GM12878 (cell line): ENCODE results near the gene FILIP1L. TPM values are rescaled to one million over a fixed set of nuclear protein-coding genes. Genes with fewer than 3 reads are reported as not detected.

Source experiments
- ATAC-seq: fragments of 200-7000 bp; cut with Tn5 transposase; 3 replicates; pipeline ENCODE4 v1.9.1; 2020; ENCODE audit warnings: mild to moderate bottlenecking, moderate library complexity
- BruUV-seq: library from RNA; stranded (reverse); fragments of 400-500 nt; replicated peaks from 2 replicates; lab custom pipeline; 2021; lab: Mats Ljungman, UMichigan
- CTCF ChIA-PET: fragments of 300-600 bp; sonication (Branson Sonifier 250); formaldehyde crosslinking; extraction: SDS; loops from one replicate; lab custom pipeline; 2021; ENCODE audit warnings: inconsistent platforms; lab: Yijun Ruan, JAX
- POLR2A ChIA-PET: fragments of 350-600 bp; formaldehyde crosslinking; extraction: SDS; loops from one replicate; lab custom pipeline; 2021; ENCODE audit warnings: inconsistent platforms; lab: Charles Lee
- RAD21 ChIA-PET: fragments of 300-600 bp; sonication (Branson Sonifier 250); formaldehyde crosslinking; loops from one replicate; lab custom pipeline; 2023; ENCODE audit warnings: antibody characterized with exemption; ENCODE audit not compliant: unreplicated experiment; lab: Charles Lee
- SMC1A ChIA-PET: fragments of 300-600 bp; sonication (Branson Sonifier 250); formaldehyde crosslinking; loops from one replicate; lab custom pipeline; 2023; ENCODE audit not compliant: unreplicated experiment, uncharacterized antibody; lab: Charles Lee
- DNase-seq: peaks from one replicate; pipeline ENCODE4 v3.0.0-alpha.2; 2011; ENCODE audit warnings: low read depth, low spot score
- FAIRE-seq: peaks from 3 replicates; lab custom pipeline; 2011; peaks lifted over from hg19 to GRCh38; lab: Jason Lieb, UNC
- H2AFZ ChIP-seq: 2 replicates; pipeline ENCODE4 v1.6.0; 2011; ENCODE audit warnings: low read depth, low read length, control low read depth; ENCODE audit not compliant: control insufficient read depth
- H3K27ac ChIP-seq: 2 replicates; pipeline ENCODE4 v1.5.1; 2011; ENCODE audit warnings: control low read depth; ENCODE audit not compliant: control insufficient read depth, insufficient read depth
- H3K27me3 ChIP-seq, 2 experiments: replicated peaks in 1 of 2; 2 replicates each; pipeline versions ENCODE4 v1.6.0 to v1.6.1; 2011; ENCODE audit warnings: low read length in 1 of 2; ENCODE audit not compliant: control insufficient read depth in 2 of 2, insufficient read depth in 2 of 2
- H3K36me3 ChIP-seq, 2 experiments: 2 replicates each; pipeline ENCODE4 v1.5.1; 2011; ENCODE audit warnings: low read length in 1 of 2; ENCODE audit not compliant: control insufficient read depth in 2 of 2, insufficient read depth in 2 of 2
- H3K4me1 ChIP-seq: 2 replicates; pipeline ENCODE4 v1.6.1; 2011; ENCODE audit warnings: mild to moderate bottlenecking, low read length, moderate library complexity, mixed read lengths; ENCODE audit not compliant: control insufficient read depth, insufficient read depth
- H3K4me2 ChIP-seq: 2 replicates; pipeline ENCODE4 v1.6.0; 2011; ENCODE audit warnings: control low read depth; ENCODE audit not compliant: control insufficient read depth, insufficient read depth
- H3K4me3 ChIP-seq: fragments of 200-600 bp; sonication (generic); 2 replicates; pipeline ENCODE4 v1.5.1; 2016
- H3K79me2 ChIP-seq: 2 replicates; pipeline ENCODE4 v1.6.0; 2011; ENCODE audit warnings: low read length; ENCODE audit not compliant: control insufficient read depth, insufficient read depth
- H3K9ac ChIP-seq: 2 replicates; pipeline ENCODE4 v1.8.0; 2011; ENCODE audit warnings: low read length, control low read depth, mixed read lengths; ENCODE audit not compliant: control insufficient read depth, insufficient read depth
- H3K9me3 ChIP-seq: replicated peaks from 3 replicates; pipeline ENCODE4 v1.5.1; 2011; ENCODE audit warnings: mild to moderate bottlenecking, low read length; ENCODE audit not compliant: control insufficient read depth, insufficient read depth
- H4K20me1 ChIP-seq: 2 replicates; pipeline ENCODE4 v1.6.0; 2011; ENCODE audit not compliant: control insufficient read depth, insufficient read depth
- CBX5 ChIP-seq: sonication (generic); IDR thresholded peaks from 2 replicates; pipeline ENCODE4 v1.6.1; 2016; ENCODE audit warnings: low read depth, moderate library complexity, mild to moderate bottlenecking, inconsistent platforms
- GATAD2B ChIP-seq: fragments of 450-650 bp; conservative IDR thresholded peaks from 2 replicates; pipeline ENCODE4 v1.6.1; 2017; ENCODE audit warnings: low read depth, mild to moderate bottlenecking, moderate library complexity
- HDAC6 ChIP-seq: fragments of 200-600 bp; sonication (generic); IDR thresholded peaks from one replicate; pipeline ENCODE4 v1.8.0; 2017; ENCODE audit warnings: antibody characterized with exemption; ENCODE audit not compliant: unreplicated experiment
- MYC ChIP-seq: IDR thresholded peaks from 2 replicates; pipeline ENCODE4 v1.6.1; 2011; ENCODE audit warnings: mild to moderate bottlenecking, low read length, moderate library complexity, inconsistent platforms; ENCODE audit not compliant: insufficient read depth, insufficient replicate concordance, insufficient read length, severe bottlenecking
- RAD51 ChIP-seq: fragments of 450-650 bp; IDR thresholded peaks from 2 replicates; pipeline ENCODE4 v1.6.1; 2016; ENCODE audit warnings: moderate library complexity, mild to moderate bottlenecking, inconsistent platforms
- SMAD1 ChIP-seq: fragments of 450-650 bp; IDR thresholded peaks from 2 replicates; pipeline ENCODE4 v1.6.1; 2018; ENCODE audit warnings: mild to moderate bottlenecking, low read depth; ENCODE audit not compliant: partially characterized antibody
- SP1 ChIP-seq: IDR thresholded peaks from one replicate; pipeline ENCODE4 v1.6.1; 2011; ENCODE audit warnings: low read depth, low read length
- SRF ChIP-seq, 2 experiments: IDR thresholded peaks; 2 replicates each; pipeline ENCODE4 v1.6.1; 2011; ENCODE audit warnings: low read depth in 2 of 2, low read length in 2 of 2, mild to moderate bottlenecking in 1 of 2, moderate library complexity in 1 of 2
- ZBTB33 ChIP-seq: fragments of 450-650 bp; IDR thresholded peaks from 2 replicates; pipeline ENCODE4 v1.6.1; 2017; ENCODE audit warnings: mild to moderate bottlenecking
- ZBTB40 ChIP-seq: fragments of 450-650 bp; IDR thresholded peaks from 2 replicates; pipeline ENCODE4 v1.6.1; 2016; ENCODE audit warnings: mild to moderate bottlenecking, moderate library complexity, borderline replicate concordance
- ZNF207 ChIP-seq: fragments of 450-650 bp; IDR thresholded peaks from 2 replicates; pipeline ENCODE4 v1.6.1; 2014; ENCODE audit warnings: antibody characterized with exemption, mild to moderate bottlenecking, borderline replicate concordance
- ZNF622 ChIP-seq: fragments of 450-650 bp; IDR thresholded peaks from 2 replicates; pipeline ENCODE4 v1.6.1; 2017; ENCODE audit warnings: mild to moderate bottlenecking, inconsistent platforms
- in situ Hi-C: fragments of 300-500 bp; cut with MboI; formaldehyde crosslinking; loops from 9 replicates; pipeline ENCODE4 v1.14.3; 2018; ENCODE audit warnings: mixed read lengths
- intact Hi-C: fragments of 100-400 bp; cut with micrococcal nuclease; formaldehyde crosslinking; loops from one replicate; pipeline ENCODE4 v1.14.2; 2022; ENCODE audit not compliant: unreplicated experiment
- polyA plus RNA-seq, 11 experiments: library from polyadenylated mRNA; depleted of rRNA in 4 of 11; unstranded in 6 of 11; stranded (reverse) in 5 of 11; fragments of >200 nt; fragmentation: Nextera tagmentation in 4 of 11; fragmentation: Illumina TruSeq in 1 of 11; extraction: Ambion mirVana in 4 of 11; extraction: Trizol in 1 of 11; gene quantifications; 1 replicate in 1 of 11; 2 replicates in 10 of 11; pipeline versions ENCODE4 v1.2.1 to v1.2.3, GENCODE V29; 2011 to 2016; ENCODE audit warnings: inconsistent platforms in 2 of 11, missing spikeins in 2 of 11, low read depth in 1 of 11
- total RNA-seq, 4 experiments: library from RNA; depleted of rRNA in 3 of 4; stranded (reverse); fragments of >200 nt in 3 of 4; fragmentation: Illumina TruSeq in 1 of 4; extraction: Trizol in 1 of 4; gene quantifications; 2 replicates each; pipeline versions ENCODE4 v1.2.1 to v1.2.3, GENCODE V29; 2013 to 2021
- TF ChIP-seq, protein P1 (sequence below): fragments of 450-650 bp; formaldehyde crosslinking; IDR thresholded peaks from 2 replicates; pipeline ENCODE4 v1.4.0; 2020; ENCODE audit warnings: mild to moderate bottlenecking, moderate library complexity

FILIP1L gene
- total and polyA plus RNA-seq, 10 of the 15 experiments (the other 5 are each of a cell fraction or from before 2014, with no cell fraction given), result 0.24 to 6.1 (median 3.5) TPM

- intact Hi-C loops (no loop called here), in situ Hi-C loops (no loop called here)
- Histone ChIP-seq H3K79me2 (no peaks in the 10 kb centered on the region), H3K27ac (no peak overlapping the region), H2AFZ (no peak overlapping the region), H3K9ac (no peak overlapping the region), H3K9me3 (no peaks in the 10 kb centered on the region), H3K36me3 (no peaks in the 10 kb centered on the region), H3K4me3 (no peak overlapping the region), H3K4me1 (peaks cover 18% of the 10 kb centered on the region), H3K27me3 (no peaks in the 10 kb centered on the region), H3K4me2 (peak overlapping the region; percentile 29; the same call in 1 of the 2 replicates), H4K20me1 (no peaks in the 10 kb centered on the region)
- ChIA-PET POLR2A (no interaction called here), CTCF (interaction anchor here (0.8 to 3.5 kb wide), 3 partner anchors 40 to 243 kb away, joined by 3 to 17 read pairs (median 11); no protein-coding TSS in a partner anchor), SMC1A (no interaction called here), RAD21 (no interaction called here)
- DNase-seq (peak; percentile 68), FAIRE-seq (peak; percentile 98), ATAC-seq (peak; percentile 89)
- no TSS peak for BruUV-seq
- no peak for TF ChIP-seq SRF (IDR thresholded peaks at IDR 0.05; ENCODE audit: low read depth in 2 of 2, low read length in 2 of 2)
- no peak for TF ChIP-seq GATAD2B
- TF ChIP-seq ZBTB33, result no peak
- no peak for TF ChIP-seq ZBTB40
- TF ChIP-seq, protein P1, sequence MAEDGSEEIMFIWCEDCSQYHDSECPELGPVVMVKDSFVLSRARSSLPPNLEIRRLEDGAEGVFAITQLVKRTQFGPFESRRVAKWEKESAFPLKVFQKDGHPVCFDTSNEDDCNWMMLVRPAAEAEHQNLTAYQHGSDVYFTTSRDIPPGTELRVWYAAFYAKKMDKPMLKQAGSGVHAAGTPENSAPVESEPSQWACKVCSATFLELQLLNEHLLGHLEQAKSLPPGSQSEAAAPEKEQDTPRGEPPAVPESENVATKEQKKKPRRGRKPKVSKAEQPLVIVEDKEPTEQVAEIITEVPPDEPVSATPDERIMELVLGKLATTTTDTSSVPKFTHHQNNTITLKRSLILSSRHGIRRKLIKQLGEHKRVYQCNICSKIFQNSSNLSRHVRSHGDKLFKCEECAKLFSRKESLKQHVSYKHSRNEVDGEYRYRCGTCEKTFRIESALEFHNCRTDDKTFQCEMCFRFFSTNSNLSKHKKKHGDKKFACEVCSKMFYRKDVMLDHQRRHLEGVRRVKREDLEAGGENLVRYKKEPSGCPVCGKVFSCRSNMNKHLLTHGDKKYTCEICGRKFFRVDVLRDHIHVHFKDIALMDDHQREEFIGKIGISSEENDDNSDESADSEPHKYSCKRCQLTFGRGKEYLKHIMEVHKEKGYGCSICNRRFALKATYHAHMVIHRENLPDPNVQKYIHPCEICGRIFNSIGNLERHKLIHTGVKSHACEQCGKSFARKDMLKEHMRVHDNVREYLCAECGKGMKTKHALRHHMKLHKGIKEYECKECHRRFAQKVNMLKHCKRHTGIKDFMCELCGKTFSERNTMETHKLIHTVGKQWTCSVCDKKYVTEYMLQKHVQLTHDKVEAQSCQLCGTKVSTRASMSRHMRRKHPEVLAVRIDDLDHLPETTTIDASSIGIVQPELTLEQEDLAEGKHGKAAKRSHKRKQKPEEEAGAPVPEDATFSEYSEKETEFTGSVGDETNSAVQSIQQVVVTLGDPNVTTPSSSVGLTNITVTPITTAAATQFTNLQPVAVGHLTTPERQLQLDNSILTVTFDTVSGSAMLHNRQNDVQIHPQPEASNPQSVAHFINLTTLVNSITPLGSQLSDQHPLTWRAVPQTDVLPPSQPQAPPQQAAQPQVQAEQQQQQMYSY, result no peak
- no peak for TF ChIP-seq HDAC6
- no peak for TF ChIP-seq CBX5
- TF ChIP-seq SP1, result no peak
- no peak for TF ChIP-seq ZNF207
- TF ChIP-seq MYC, result no peak
- peak; percentile 43 for TF ChIP-seq SMAD1
- TF ChIP-seq RAD51, result no peak
- no peak for TF ChIP-seq ZNF622
Observed at GRCh38 chr3:100087198-100087597, 27.1 kb downstream of the FILIP1L start.
